GM23338 (cell line): ENCODE data around the gene IQCM. TPM values are rescaled to one million over a fixed set of nuclear protein-coding genes. Genes with fewer than 3 reads are reported as not detected.

Experiments
- ATAC-seq: fragments of 200-7000 bp; cut with Tn5 transposase; 3 replicates; pipeline ENCODE4 v1.9.1; 2020
- DNase-seq: peaks from one replicate; pipeline ENCODE4 v3.0.0-alpha.2; 2015; ENCODE audit warnings: low spot score
- H2AFZ ChIP-seq: fragments of 200-600 bp; sonication (generic); 2 replicates; pipeline ENCODE4 v1.8.0; 2016; ENCODE audit warnings: antibody characterized with exemption, mild to moderate bottlenecking, moderate library complexity
- H3F3A ChIP-seq: fragments of 200-600 bp; sonication (generic); replicated peaks from 2 replicates; pipeline ENCODE4 v1.8.0; 2017; ENCODE audit warnings: antibody characterized with exemption, mixed run types, low read depth
- H3K27ac ChIP-seq: fragments of 200-600 bp; sonication (generic); 2 replicates; pipeline ENCODE4 v1.6.1; 2016; ENCODE audit warnings: low read depth
- H3K27me3 ChIP-seq: fragments of 200-600 bp; sonication (generic); 2 replicates; pipeline ENCODE4 v1.8.0; 2016; ENCODE audit warnings: mild to moderate bottlenecking, mixed run types, moderate library complexity; ENCODE audit not compliant: insufficient read depth
- H3K36me3 ChIP-seq: fragments of 200-600 bp; sonication (generic); 2 replicates; pipeline ENCODE4 v1.8.0; 2016; ENCODE audit warnings: mild to moderate bottlenecking; ENCODE audit not compliant: insufficient read depth
- H3K4me1 ChIP-seq: fragments of 200-600 bp; sonication (generic); 2 replicates; pipeline ENCODE4 v1.8.0; 2016; ENCODE audit warnings: mild to moderate bottlenecking, moderate library complexity; ENCODE audit not compliant: insufficient read depth
- H3K4me2 ChIP-seq: fragments of 200-600 bp; sonication (generic); 2 replicates; pipeline ENCODE4 v1.7.1; 2017; ENCODE audit warnings: mixed run types
- H3K4me3 ChIP-seq: fragments of 200-600 bp; sonication (generic); 2 replicates; pipeline ENCODE4 v1.6.1; 2016; ENCODE audit warnings: mixed run types
- H3K79me2 ChIP-seq: fragments of 200-600 bp; sonication (generic); replicated peaks from 2 replicates; pipeline ENCODE4 v1.8.0; 2017; ENCODE audit warnings: mild to moderate bottlenecking; ENCODE audit not compliant: insufficient read depth
- H3K9me2 ChIP-seq: fragments of 200-600 bp; sonication (generic); 2 replicates; pipeline ENCODE4 v1.8.0; 2017; ENCODE audit not compliant: insufficient read depth
- H4K20me1 ChIP-seq: fragments of 200-600 bp; sonication (generic); replicated peaks from 2 replicates; pipeline ENCODE4 v1.8.0; 2017; ENCODE audit warnings: mild to moderate bottlenecking; ENCODE audit not compliant: insufficient read depth
- H3K27ac Mint-ChIP-seq: 2 replicates; pipeline ENCODE4 v1.8.0; 2020; ENCODE audit warnings: inconsistent platforms, mild to moderate bottlenecking, moderate library complexity, mixed read lengths
- H3K27me3 Mint-ChIP-seq: 3 replicates; pipeline ENCODE4 v1.8.0; 2022; ENCODE audit warnings: low read depth, mild to moderate bottlenecking, moderate library complexity, mixed read lengths, inconsistent platforms; ENCODE audit not compliant: insufficient read depth, poor library complexity
- H3K36me3 Mint-ChIP-seq: 3 replicates; pipeline ENCODE4 v1.8.0; 2021; ENCODE audit warnings: low read depth, mild to moderate bottlenecking, inconsistent platforms, moderate library complexity, mixed read lengths
- H3K4me1 Mint-ChIP-seq: 3 replicates; pipeline ENCODE4 v1.8.0; 2020; ENCODE audit warnings: mild to moderate bottlenecking, inconsistent platforms, mixed read lengths
- H3K4me3 Mint-ChIP-seq: 3 replicates; pipeline ENCODE4 v1.8.0; 2021; ENCODE audit warnings: moderate library complexity, mild to moderate bottlenecking, inconsistent platforms, mixed read lengths
- H3K9me3 Mint-ChIP-seq: 3 replicates; pipeline ENCODE4 v1.8.0; 2020; ENCODE audit warnings: moderate library complexity, mild to moderate bottlenecking, inconsistent platforms, mixed read lengths
- CREB1 ChIP-seq: fragments of 250-450 bp; sonication (Bioruptor Pico); IDR thresholded peaks from 2 replicates; pipeline ENCODE4 v1.5.0; 2020; ENCODE audit warnings: low read depth, mild to moderate bottlenecking, moderate library complexity
- CTCF ChIP-seq, 2 experiments: fragments of 200-600 bp in 1 of 2; sonication (generic) in 1 of 2; conservative IDR thresholded peaks; 2 replicates each; pipeline versions ENCODE4 v1.5.1 to v1.6.1; 2016 to 2017; ENCODE audit warnings: antibody characterized with exemption in 2 of 2, low read depth in 2 of 2, mild to moderate bottlenecking in 2 of 2, moderate library complexity in 1 of 2
- ETS1 ChIP-seq: IDR thresholded peaks from 2 replicates; pipeline ENCODE4 v1.6.1; 2016; ENCODE audit warnings: antibody characterized with exemption
- EZH2 ChIP-seq: fragments of 200-600 bp; sonication (generic); IDR thresholded peaks from one replicate; pipeline ENCODE4 v1.8.0; 2017; ENCODE audit warnings: antibody characterized with exemption, mild to moderate bottlenecking, low read depth; ENCODE audit not compliant: unreplicated experiment
- EZH2phosphoT487 ChIP-seq: fragments of 200-600 bp; sonication (generic); IDR thresholded peaks from one replicate; pipeline ENCODE4 v1.8.1; 2018; ENCODE audit warnings: antibody characterized with exemption; ENCODE audit not compliant: unreplicated experiment
- JUNB ChIP-seq: IDR thresholded peaks from one replicate; pipeline ENCODE4 v1.6.1; 2016; ENCODE audit warnings: antibody characterized with exemption; ENCODE audit not compliant: unreplicated experiment
- NANOG ChIP-seq: IDR thresholded peaks from 2 replicates; pipeline ENCODE4 v1.6.1; 2016; ENCODE audit warnings: antibody characterized with exemption, borderline replicate concordance
- POLR2AphosphoS5 ChIP-seq: IDR thresholded peaks from 2 replicates; pipeline ENCODE4 v1.6.1; 2016; ENCODE audit warnings: antibody characterized with exemption, low read depth
- STAT1 ChIP-seq: IDR thresholded peaks from one replicate; pipeline ENCODE4 v1.6.1; 2016; ENCODE audit warnings: antibody characterized with exemption; ENCODE audit not compliant: unreplicated experiment
- ZNF114 ChIP-seq: fragments of 250-450 bp; sonication (Bioruptor Pico); IDR thresholded peaks from 2 replicates; pipeline ENCODE4 v1.5.0; 2020; ENCODE audit warnings: mild to moderate bottlenecking, moderate library complexity
- ZNF331 ChIP-seq: fragments of 250-450 bp; sonication (Bioruptor Pico); IDR thresholded peaks from 2 replicates; pipeline ENCODE4 v1.5.0; 2020; ENCODE audit warnings: low read depth, mild to moderate bottlenecking, moderate library complexity
- ZNF462 ChIP-seq: fragments of 250-450 bp; sonication (Bioruptor Pico); IDR thresholded peaks from 2 replicates; pipeline ENCODE4 v1.5.0; 2020; ENCODE audit warnings: mild to moderate bottlenecking, moderate library complexity
- polyA plus RNA-seq: library from polyadenylated mRNA; unstranded; fragments of >200 nt; fragmentation: Nextera tagmentation; extraction: Ambion mirVana; gene quantifications from 2 replicates; pipeline ENCODE4 v1.2.1, GENCODE V29; 2016
- total RNA-seq: library from RNA; depleted of rRNA; stranded (reverse); fragments of >200 nt; shearing (Covaris generic); gene quantifications from 2 replicates; pipeline ENCODE4 v1.2.3, GENCODE V29; 2014
- TF ChIP-seq, protein P1 (sequence below): IDR thresholded peaks from one replicate; pipeline ENCODE4 v1.6.1; 2018; ENCODE audit warnings: antibody characterized with exemption; ENCODE audit not compliant: unreplicated experiment

The IQCM gene
- total and polyA plus RNA-seq, 2 experiments from 2014 or later: not detected

DNA sequence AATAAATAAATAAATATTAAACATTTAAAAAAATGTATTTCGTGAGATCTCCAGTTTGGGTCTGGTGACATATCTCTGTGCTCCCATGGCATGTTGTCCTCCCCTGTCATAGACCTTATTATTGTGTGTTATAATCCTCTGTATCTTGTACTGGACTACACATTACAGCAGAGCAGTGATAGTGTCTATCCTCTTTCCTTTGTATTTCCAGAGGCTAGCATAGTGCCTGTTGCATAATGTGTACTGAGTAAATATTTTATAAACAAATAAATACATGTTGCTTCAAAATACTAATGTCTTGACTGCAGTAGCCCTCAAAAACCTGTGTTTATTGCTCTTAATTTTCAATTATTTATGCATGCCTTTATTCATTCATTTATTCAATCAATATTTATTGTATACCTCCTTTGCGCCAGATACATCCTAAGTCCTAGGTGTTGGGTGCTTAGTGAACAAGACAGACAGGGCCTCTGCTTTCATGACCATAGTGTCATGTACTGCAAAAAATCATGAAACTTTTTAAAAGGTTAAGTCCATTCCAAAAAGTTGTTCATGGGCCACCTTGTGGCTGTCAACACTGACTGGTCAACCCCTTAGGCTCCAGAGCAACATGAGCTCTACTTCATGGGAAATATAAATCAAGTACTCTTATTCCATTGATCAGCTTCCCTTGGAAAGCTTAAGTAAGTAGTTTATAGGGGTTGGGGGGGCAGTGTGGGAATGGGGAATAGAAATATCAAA is 303.9 kb downstream of the IQCM start:
- no peaks in the 10 kb centered on the region for H3K4me1 Mint-ChIP-seq
- no peaks in the 10 kb centered on the region for H3K79me2 ChIP-seq
- H3K36me3 ChIP-seq: no peaks in the 10 kb centered on the region
- TF ChIP-seq JUNB (no peak), CREB1 (CRISPR knock-in tag) (no peak), EZH2 (no peak), EZH2phosphoT487 (no peak), ZNF331 (no peak), ZNF462 (CRISPR knock-in tag) (no peak), POLR2AphosphoS5 (no peak), STAT1 (no peak), ZNF114 (CRISPR knock-in tag) (no peak), CTCF (conservative IDR thresholded peaks at IDR 0.05; ENCODE audit: low read depth in 2 of 2) (no peak), ETS1 (no peak), NANOG (no peak)
- TF ChIP-seq, protein P1, sequence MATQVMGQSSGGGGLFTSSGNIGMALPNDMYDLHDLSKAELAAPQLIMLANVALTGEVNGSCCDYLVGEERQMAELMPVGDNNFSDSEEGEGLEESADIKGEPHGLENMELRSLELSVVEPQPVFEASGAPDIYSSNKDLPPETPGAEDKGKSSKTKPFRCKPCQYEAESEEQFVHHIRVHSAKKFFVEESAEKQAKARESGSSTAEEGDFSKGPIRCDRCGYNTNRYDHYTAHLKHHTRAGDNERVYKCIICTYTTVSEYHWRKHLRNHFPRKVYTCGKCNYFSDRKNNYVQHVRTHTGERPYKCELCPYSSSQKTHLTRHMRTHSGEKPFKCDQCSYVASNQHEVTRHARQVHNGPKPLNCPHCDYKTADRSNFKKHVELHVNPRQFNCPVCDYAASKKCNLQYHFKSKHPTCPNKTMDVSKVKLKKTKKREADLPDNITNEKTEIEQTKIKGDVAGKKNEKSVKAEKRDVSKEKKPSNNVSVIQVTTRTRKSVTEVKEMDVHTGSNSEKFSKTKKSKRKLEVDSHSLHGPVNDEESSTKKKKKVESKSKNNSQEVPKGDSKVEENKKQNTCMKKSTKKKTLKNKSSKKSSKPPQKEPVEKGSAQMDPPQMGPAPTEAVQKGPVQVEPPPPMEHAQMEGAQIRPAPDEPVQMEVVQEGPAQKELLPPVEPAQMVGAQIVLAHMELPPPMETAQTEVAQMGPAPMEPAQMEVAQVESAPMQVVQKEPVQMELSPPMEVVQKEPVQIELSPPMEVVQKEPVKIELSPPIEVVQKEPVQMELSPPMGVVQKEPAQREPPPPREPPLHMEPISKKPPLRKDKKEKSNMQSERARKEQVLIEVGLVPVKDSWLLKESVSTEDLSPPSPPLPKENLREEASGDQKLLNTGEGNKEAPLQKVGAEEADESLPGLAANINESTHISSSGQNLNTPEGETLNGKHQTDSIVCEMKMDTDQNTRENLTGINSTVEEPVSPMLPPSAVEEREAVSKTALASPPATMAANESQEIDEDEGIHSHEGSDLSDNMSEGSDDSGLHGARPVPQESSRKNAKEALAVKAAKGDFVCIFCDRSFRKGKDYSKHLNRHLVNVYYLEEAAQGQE: no peak
- H3K27ac Mint-ChIP-seq: no peak overlapping the region
- ATAC-seq (no peak), DNase-seq (no peak)
- no peak overlapping the region for H3K4me2 ChIP-seq
- peaks cover 2% of the 10 kb centered on the region for H3K27me3 Mint-ChIP-seq
- H3K4me3 ChIP-seq: no peak overlapping the region
- H3K4me1 ChIP-seq: no peaks in the 10 kb centered on the region
- no peaks in the 10 kb centered on the region for H3K27me3 ChIP-seq
- no peaks in the 10 kb centered on the region for H4K20me1 ChIP-seq
- H3K36me3 Mint-ChIP-seq: peaks cover 21% of the 10 kb centered on the region; the same call in 2 of the 3 replicates
- no peak overlapping the region for H3K4me3 Mint-ChIP-seq
- H3K27ac ChIP-seq: no peak overlapping the region
- H3K9me3 Mint-ChIP-seq: peaks cover 24% of the 10 kb centered on the region
- H3K9me2 ChIP-seq: peaks cover 5% of the 10 kb centered on the region; the same call in 1 of the 2 replicates
- H2AFZ ChIP-seq: no peak overlapping the region
- H3F3A ChIP-seq: no peaks in the 10 kb centered on the region
